Body of pancreas (tissue), 4 donors: ENCODE results near the gene SV2B.

Experiments used
- CTCF ChIP-seq, 7 experiments: fragments of 450-650 bp in 4 of 7; fragments of 200-600 bp in 3 of 7; sonication (generic) in 3 of 7; IDR thresholded peaks; one replicate each; pipeline ENCODE4 v1.5.1; 2016 to 2019; ENCODE audit warnings: antibody characterized with exemption in 7 of 7
- POLR2A ChIP-seq, 3 donors: fragments of 450-650 bp; IDR thresholded peaks; one replicate each; pipeline ENCODE4 v1.6.1; 2016; ENCODE audit warnings: antibody characterized with exemption in 3 of 3, mild to moderate bottlenecking in 2 of 3

- TF ChIP-seq POLR2A (IDR thresholded peaks at IDR 0.05) (no peak), CTCF (IDR thresholded peaks at IDR 0.05) (no peak)
Observed at GRCh38 chr15:91331581-91331980, 231.5 kb downstream of the SV2B start.
